ENCODE results near the gene ZBED4. TPM values are rescaled to one million over a fixed set of nuclear protein-coding genes. Genes with fewer than 3 reads are reported as not detected.
A peak's percentile ranks its signal among the peaks of the same experiment; 100 is the strongest.

ZBED4 gene
- total and polyA plus RNA-seq, 12 donors, result 2.1 to 8.6 (median 5.6) TPM

DNA sequence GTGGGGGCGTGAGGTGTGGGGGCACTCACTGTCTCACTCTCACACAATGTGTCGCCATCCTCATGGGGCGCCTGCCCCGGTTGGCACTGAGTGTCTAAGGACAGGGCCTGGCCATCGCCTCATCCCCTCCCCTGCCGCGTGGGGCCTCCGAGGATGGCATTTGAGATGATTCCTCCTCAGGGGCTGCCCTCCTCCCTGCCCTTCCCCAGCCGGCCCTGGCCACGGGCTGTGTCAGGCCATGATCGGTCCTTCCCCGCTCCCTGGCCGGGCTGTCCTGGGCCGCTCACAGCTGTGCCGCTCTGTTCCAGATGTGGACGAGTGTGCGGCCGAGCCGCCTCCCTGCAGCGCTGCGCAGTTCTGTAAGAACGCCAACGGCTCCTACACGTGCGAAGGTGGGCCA lies 69.3 kb downstream of the ZBED4 start:
- Histone ChIP-seq H3K4me3 (no peak overlapping the region), H3K27me3 (no peaks in the 10 kb centered on the region), H3K9me3 (replicated peaks in 1 of 3) (no peaks in the 10 kb centered on the region), H3K27ac (no peak overlapping the region), H3K36me3 (replicated peaks in 1 of 2) (peaks cover 0 to 19% of the 10 kb centered on the region in 2 donors), H3K4me1 (replicated peaks in 1 of 2) (peaks cover 4 to 11% of the 10 kb centered on the region in 2 donors)
- intact Hi-C loops (cut with DNase I), result loop anchor here in 1 of 2 donors (10.0 kb wide), 1 partner anchor 158 kb away; no protein-coding TSS in a partner anchor
- 94 to 96% (median 95%) methylated on average over 10 to 25 of the region's 25 CpGs for WGBS, 4 donors
- TF ChIP-seq POLR2A (IDR thresholded peaks at IDR 0.05) (no peak), CTCF (IDR thresholded peaks at IDR 0.05) (no peak)
- DNase-seq, result peak in 1 of 7 donors; percentile 6

GRCh38 chr22:49923445-49923844 lies 69.8 kb downstream of the ZBED4 start:
- intact Hi-C loops (cut with DNase I), result loop anchor here in 1 of 2 donors (10.0 kb wide), 1 partner anchor 159 kb away; no protein-coding TSS in a partner anchor
- 79 to 88% (median 82%) methylated on average over 16 of the region's 16 CpGs for WGBS, 4 donors
- Histone ChIP-seq H3K4me1 (replicated peaks in 1 of 2) (peaks cover 4 to 11% of the 10 kb centered on the region in 2 donors), H3K9me3 (replicated peaks in 1 of 3) (no peaks in the 10 kb centered on the region), H3K4me3 (no peak overlapping the region), H3K36me3 (replicated peaks in 1 of 2) (peaks cover 0 to 19% of the 10 kb centered on the region in 2 donors), H3K27ac (no peak overlapping the region), H3K27me3 (no peaks in the 10 kb centered on the region)
- no peak for DNase-seq
- TF ChIP-seq POLR2A (IDR thresholded peaks at IDR 0.05), result no peak
- no peak for TF ChIP-seq CTCF (IDR thresholded peaks at IDR 0.05)

GRCh38 chr22:49924113-49924833 lies 70.6 kb downstream of the ZBED4 start:
- H3K36me3 ChIP-seq (replicated peaks in 1 of 2), result peaks cover 0 to 19% of the 10 kb centered on the region in 2 donors
- no peak overlapping the region for H3K27ac ChIP-seq
- no peak for TF ChIP-seq CTCF (IDR thresholded peaks at IDR 0.05)
- no peak for TF ChIP-seq POLR2A (IDR thresholded peaks at IDR 0.05)
- WGBS, 4 donors, result 92 to 96% (median 96%) methylated on average over 22 to 31 of the region's 31 CpGs
- peaks cover 6% of the 10 kb centered on the region for H3K27me3 ChIP-seq
- H3K4me3 ChIP-seq, result no peak overlapping the region
- peaks cover 0 to 5% of the 10 kb centered on the region in 2 donors for H3K4me1 ChIP-seq (replicated peaks in 1 of 2)
- H3K9me3 ChIP-seq (replicated peaks in 1 of 3), result no peaks in the 10 kb centered on the region
- intact Hi-C loops (cut with DNase I), result loop anchor here in 1 of 2 donors (10.0 kb wide), 1 partner anchor 159 kb away; no protein-coding TSS in a partner anchor
- DNase-seq, result peak in 1 of 7 donors; percentile 6

DNA sequence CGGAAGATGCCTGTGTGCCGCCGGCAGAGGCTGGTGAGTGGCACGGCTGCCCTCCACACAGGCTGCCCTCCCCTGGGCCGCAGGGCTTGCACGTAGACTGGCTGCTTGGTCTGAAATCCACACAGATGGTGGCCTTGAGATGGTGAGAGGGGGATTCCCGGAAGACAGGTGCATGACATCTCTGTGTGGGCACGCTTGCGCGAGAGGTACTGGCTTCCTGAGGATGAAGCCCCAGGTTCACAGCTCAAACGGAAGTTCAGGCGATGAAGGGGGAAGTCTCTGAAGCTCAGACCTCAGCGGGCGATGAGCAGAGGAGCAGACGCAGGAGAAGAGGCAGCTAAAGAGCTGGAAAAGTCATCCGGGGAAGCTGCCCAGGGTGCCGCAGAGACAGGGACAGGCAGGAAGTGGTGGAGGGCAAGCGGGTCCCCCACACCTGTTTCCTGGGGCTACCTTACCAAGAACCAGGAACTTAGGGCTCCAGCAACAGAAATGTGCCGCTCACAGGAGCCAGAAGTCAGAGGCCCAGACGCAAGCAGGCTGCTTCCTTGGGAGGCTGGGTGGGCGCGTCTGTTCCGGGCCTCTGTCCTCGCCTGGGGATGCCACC lies 72.0 kb downstream of the ZBED4 start:
- peaks cover 0 to 13% of the 10 kb centered on the region in 2 donors for H3K36me3 ChIP-seq (replicated peaks in 1 of 2)
- intact Hi-C loops (cut with DNase I), result loop anchor here in 1 of 2 donors (5.0 to 10.0 kb wide), 2 partner anchors 161 to 207 kb away; no protein-coding TSS in a partner anchor
- TF ChIP-seq POLR2A (IDR thresholded peaks at IDR 0.05), result no peak

More for the DNA sequence above, 72.0 kb downstream of the ZBED4 start:
- Histone ChIP-seq H3K27me3 (peaks cover 6% of the 10 kb centered on the region), H3K4me1 (replicated peaks in 1 of 2) (no peaks in the 10 kb centered on the region), H3K27ac (no peak overlapping the region), H3K4me3 (no peak overlapping the region), H3K9me3 (replicated peaks in 1 of 3) (no peaks in the 10 kb centered on the region)
- peak in 1 of 7 donors; percentile 7 for DNase-seq
- WGBS, 4 donors, result 82 to 91% (median 85%) methylated on average over 19 to 24 of the region's 24 CpGs

All from adrenal gland (tissue), 12 donors.